ENCODE results near the gene CCDC92.

Gene CCDC92

GRCh38 chr12:123976227-123976826 is 3.7 kb upstream of the CCDC92 start:
- no peak for DNase-seq (ENCODE audit: low read depth in 3 of 3)

GRCh38 chr12:123973552-123974341 is 1.1 kb upstream of the CCDC92 start:
- DNase-seq (ENCODE audit: low read depth in 3 of 3), result peak in 1 of 3 experiments; percentile 26

- peak in 2 of 3 experiments; percentile 8 to 14 for DNase-seq (ENCODE audit: low read depth in 3 of 3)
Measured at GRCh38 chr12:123971770-123972456, 718 bp downstream of the CCDC92 start.

GRCh38 chr12:123971449-123971769 is 1.2 kb downstream of the CCDC92 start:
- no peak for DNase-seq (ENCODE audit: low read depth in 3 of 3)

GRCh38 chr12:123967121-123967586 is 5.5 kb downstream of the CCDC92 start:
- no peak for DNase-seq (ENCODE audit: low read depth in 3 of 3)

GRCh38 chr12:123966596-123966995 is 6.0 kb downstream of the CCDC92 start:
- DNase-seq (ENCODE audit: low read depth in 3 of 3), result no peak

- DNase-seq (ENCODE audit: low read depth in 3 of 3), result no peak
Measured at GRCh38 chr12:123965382-123965781, 7.2 kb downstream of the CCDC92 start.

GRCh38 chr12:123963821-123964220 is 8.8 kb downstream of the CCDC92 start:
- DNase-seq (ENCODE audit: low read depth in 3 of 3), result no peak

- DNase-seq (ENCODE audit: low read depth in 3 of 3), result no peak
Measured at GRCh38 chr12:123962513-123962912, 10.1 kb downstream of the CCDC92 start.

GRCh38 chr12:123961585-123962345 is 10.9 kb downstream of the CCDC92 start:
- no peak for DNase-seq (ENCODE audit: low read depth in 3 of 3)

GRCh38 chr12:123960856-123961255 is 11.8 kb downstream of the CCDC92 start:
- no peak for DNase-seq (ENCODE audit: low read depth in 3 of 3)

- no peak for DNase-seq (ENCODE audit: low read depth in 3 of 3)
Measured at GRCh38 chr12:123960029-123960735, 12.4 kb downstream of the CCDC92 start.

- DNase-seq (ENCODE audit: low read depth in 3 of 3), result no peak
Measured at GRCh38 chr12:123958876-123959275, 13.8 kb downstream of the CCDC92 start.

- DNase-seq (ENCODE audit: low read depth in 3 of 3), result no peak
Measured at GRCh38 chr12:123958462-123958861, 14.2 kb downstream of the CCDC92 start.

GRCh38 chr12:123957196-123957595 is 15.4 kb downstream of the CCDC92 start:
- no peak for DNase-seq (ENCODE audit: low read depth in 3 of 3)

- no peak for DNase-seq (ENCODE audit: low read depth in 3 of 3)
Measured at GRCh38 chr12:123956249-123956648, 16.4 kb downstream of the CCDC92 start.

GRCh38 chr12:123954647-123955350 is 17.8 kb downstream of the CCDC92 start:
- DNase-seq (ENCODE audit: low read depth in 3 of 3), result no peak

- DNase-seq (ENCODE audit: low read depth in 3 of 3), result no peak
Measured at GRCh38 chr12:123952037-123952436, 20.6 kb downstream of the CCDC92 start.

GRCh38 chr12:123951467-123951866 is 21.2 kb downstream of the CCDC92 start:
- DNase-seq (ENCODE audit: low read depth in 3 of 3), result no peak

GRCh38 chr12:123950476-123951349 is 21.9 kb downstream of the CCDC92 start:
- no peak for DNase-seq (ENCODE audit: low read depth in 3 of 3)

All from stimulated activated CD4-positive, alpha-beta T cell treated with anti-CD3 and anti-CD28 coated beads, TNF-alpha, amount 100 ng/mL, for 4 hours (primary cell).